ENCODE data around the gene PSMA3.

PSMA3 gene

GRCh38 chr14:58215191-58215914 lies 29.3 kb upstream of the PSMA3 start:
- H3K27ac ChIP-seq, result no peak overlapping the region
- TF ChIP-seq, protein P1, sequence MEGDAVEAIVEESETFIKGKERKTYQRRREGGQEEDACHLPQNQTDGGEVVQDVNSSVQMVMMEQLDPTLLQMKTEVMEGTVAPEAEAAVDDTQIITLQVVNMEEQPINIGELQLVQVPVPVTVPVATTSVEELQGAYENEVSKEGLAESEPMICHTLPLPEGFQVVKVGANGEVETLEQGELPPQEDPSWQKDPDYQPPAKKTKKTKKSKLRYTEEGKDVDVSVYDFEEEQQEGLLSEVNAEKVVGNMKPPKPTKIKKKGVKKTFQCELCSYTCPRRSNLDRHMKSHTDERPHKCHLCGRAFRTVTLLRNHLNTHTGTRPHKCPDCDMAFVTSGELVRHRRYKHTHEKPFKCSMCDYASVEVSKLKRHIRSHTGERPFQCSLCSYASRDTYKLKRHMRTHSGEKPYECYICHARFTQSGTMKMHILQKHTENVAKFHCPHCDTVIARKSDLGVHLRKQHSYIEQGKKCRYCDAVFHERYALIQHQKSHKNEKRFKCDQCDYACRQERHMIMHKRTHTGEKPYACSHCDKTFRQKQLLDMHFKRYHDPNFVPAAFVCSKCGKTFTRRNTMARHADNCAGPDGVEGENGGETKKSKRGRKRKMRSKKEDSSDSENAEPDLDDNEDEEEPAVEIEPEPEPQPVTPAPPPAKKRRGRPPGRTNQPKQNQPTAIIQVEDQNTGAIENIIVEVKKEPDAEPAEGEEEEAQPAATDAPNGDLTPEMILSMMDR (conservative IDR thresholded peaks at IDR 0.05), result no peak

DNA sequence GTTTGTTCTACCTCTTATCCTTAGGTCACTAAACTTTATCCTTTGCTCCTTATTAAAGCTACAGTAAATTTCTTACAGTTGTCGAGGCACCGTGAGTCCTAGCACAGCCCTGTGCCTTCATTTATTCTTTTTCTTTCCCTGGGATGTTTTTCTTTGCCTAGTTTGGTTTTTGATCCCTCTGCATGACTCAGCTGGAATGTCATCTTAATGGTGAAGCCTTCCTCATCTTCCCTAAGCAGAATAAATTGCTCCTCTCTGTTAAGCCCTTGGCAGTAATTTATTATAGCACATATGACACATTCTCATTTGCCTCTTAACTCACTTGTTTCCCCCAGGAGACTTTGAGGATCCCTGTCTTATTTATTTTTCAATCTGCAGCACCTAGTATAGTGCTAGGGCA lies 28.1 kb upstream of the PSMA3 start:
- TF ChIP-seq, protein P1 (conservative IDR thresholded peaks at IDR 0.05), result no peak
- H3K27ac ChIP-seq, result no peak overlapping the region

DNA sequence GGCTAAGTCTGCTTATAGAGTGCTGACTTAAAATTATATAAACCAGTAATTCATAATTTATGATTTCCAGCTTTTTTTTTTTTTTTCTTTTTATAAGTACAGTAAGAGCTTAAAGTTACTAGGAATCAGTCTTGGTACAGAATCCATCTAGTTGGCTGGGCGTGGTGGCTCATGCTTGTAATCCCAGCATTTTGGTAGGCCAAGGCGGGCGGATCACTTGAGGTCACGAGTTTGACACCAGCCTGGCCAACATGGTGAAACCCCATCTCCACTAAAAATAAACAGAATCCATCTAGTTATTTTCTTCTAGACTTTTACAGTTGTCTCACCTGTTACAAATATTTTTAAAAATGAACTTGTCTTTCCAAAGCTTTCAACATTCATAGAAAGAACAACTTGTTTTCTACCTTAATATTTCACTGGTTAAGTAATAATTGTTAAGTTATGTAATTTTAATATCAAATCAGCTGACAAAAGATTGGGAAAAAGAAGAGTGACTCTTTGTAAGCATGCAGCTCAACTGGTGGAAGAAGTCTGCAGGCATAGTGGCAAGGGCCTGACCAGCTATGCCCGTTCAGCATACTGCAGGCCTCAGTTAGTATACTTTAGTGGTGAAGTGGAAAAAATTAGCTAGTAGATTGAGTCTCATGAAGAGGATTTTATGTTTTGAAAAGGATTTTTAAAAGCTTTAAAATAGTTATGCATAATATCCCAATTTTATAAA lies 17.4 kb upstream of the PSMA3 start:
- no peak overlapping the region for H3K27ac ChIP-seq
- TF ChIP-seq, protein P1 (conservative IDR thresholded peaks at IDR 0.05), result no peak

GRCh38 chr14:58238252-58239243 lies 6.1 kb upstream of the PSMA3 start:
- H3K27ac ChIP-seq, result peak overlapping the region; percentile 62
- TF ChIP-seq, protein P1 (conservative IDR thresholded peaks at IDR 0.05), result no peak

- TF ChIP-seq, protein P1 (conservative IDR thresholded peaks at IDR 0.05), result no peak
- peak overlapping the region; percentile 62 for H3K27ac ChIP-seq
Observed at GRCh38 chr14:58239244-58240195, 5.1 kb upstream of the PSMA3 start.

DNA sequence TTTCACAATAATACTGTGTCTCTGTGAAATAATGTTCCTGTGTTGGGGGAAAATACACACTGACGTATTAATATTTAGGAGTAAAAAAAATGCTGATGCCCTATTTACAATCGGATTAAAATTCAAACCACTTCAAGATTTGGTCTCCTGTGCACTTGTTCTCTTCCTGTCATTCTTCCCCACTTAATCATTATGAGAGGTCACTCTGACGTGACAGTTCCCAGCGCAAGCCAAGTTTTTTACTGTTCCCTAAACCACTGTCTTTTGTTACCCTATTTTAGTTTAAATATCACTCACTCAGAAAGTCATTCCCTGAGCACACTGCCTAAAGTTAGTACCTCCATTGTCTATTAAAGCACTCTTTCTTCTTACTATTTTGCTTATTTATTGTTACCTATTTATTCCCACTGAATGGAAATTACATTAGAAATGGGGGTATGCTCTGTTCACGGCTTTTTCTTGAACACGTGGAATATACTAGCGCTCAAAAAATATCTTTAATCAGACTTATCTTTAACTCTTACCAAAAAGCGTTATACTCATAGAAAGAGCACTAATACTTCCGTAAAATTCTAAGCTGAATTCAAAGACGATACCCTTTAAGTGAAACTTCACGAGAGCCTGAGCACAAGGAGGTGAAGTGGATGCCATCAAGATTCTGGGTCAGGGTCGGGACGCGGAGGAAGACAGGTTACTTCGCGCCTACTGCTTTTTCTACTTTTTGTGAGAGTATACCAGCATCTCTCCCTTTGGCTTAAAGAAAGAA lies 670 bp upstream of the PSMA3 start:
- TF ChIP-seq, protein P1 (conservative IDR thresholded peaks at IDR 0.05), result no peak
- H3K27ac ChIP-seq, result peak overlapping the region; percentile 93
